GM19397 (cell line): ENCODE data around the gene SAC3D1.

Source experiments
- ATAC-seq: cut with Tn5 transposase; IDR thresholded peaks from one replicate; pipeline ENCODE4 v1.9.1; 2021; ENCODE audit warnings: mild to moderate bottlenecking, moderate library complexity; ENCODE audit not compliant: unreplicated experiment

SAC3D1 gene

GRCh38 chr11:65086809-65087208, 45.8 kb downstream of the SAC3D1 start:
- no peak for ATAC-seq

GRCh38 chr11:65087216-65087615, 46.2 kb downstream of the SAC3D1 start:
- no peak for ATAC-seq

GRCh38 chr11:65087827-65088226, 46.8 kb downstream of the SAC3D1 start:
- ATAC-seq, result no peak

- no peak for ATAC-seq
Measured at GRCh38 chr11:65089621-65090020, 48.6 kb downstream of the SAC3D1 start.

GRCh38 chr11:65090628-65091027, 49.6 kb downstream of the SAC3D1 start:
- no peak for ATAC-seq
